Heart left ventricle (tissue), 13 donors: Measurements from ENCODE around the gene PSMB10.

Source experiments
- CTCF ChIP-seq, 12 donors: fragments of 200-600 bp; sonication (generic) in 4 of 12; IDR thresholded peaks; one replicate each; pipeline versions ENCODE4 v1.5.0 to v1.8.0; 2018 to 2022; ENCODE audit warnings: antibody characterized with exemption in 12 of 12, mild to moderate bottlenecking in 5 of 12
- POLR2A ChIP-seq, 2 donors: fragments of 450-650 bp; IDR thresholded peaks; one replicate each; pipeline ENCODE4 v1.6.1; 2017; ENCODE audit warnings: antibody characterized with exemption in 2 of 2, mild to moderate bottlenecking in 2 of 2, moderate library complexity in 2 of 2
- donor health status: ischemic (EF 13 %, LVEDD 7.1; RV severe dilation, severe dysfunction).
- donor health status: DM: no; HTN: yes; CAD: no.
- donor health status: DM: no; HTN: no; CAD: no.
- donor health status: ischemic (EF 25% LVEDD 6.9; RV normal size, moderate dysfunction).
- donor health status: ischemic (EF 25% LVEDD 5.7; RV mildly dilated, moderate dysfunction).
- donor health status: ischemic (EF 35%, LVEDD 5.7; RV mildly dilated, moderate dysfunction).
- donor health status: nonischemic (EF 11% LVEDD 7.7; RV severe dilation, severe dysfunction).
- donor health status: DM: yes; HTN: yes; CAD: no.
- donor health status: PGD.
- donor health status: ischemic (EF 29% LVEDD 5.4; RV normal size, mild dysfunction).
- donor health status: nonischemic (EF 23%, LVEDD 6.1; RV moderate dilation, normal function).

GRCh38 chr16:67939507-67940445 is 3.1 kb upstream of the PSMB10 start:
- TF ChIP-seq CTCF (IDR thresholded peaks at IDR 0.05), result no peak
- TF ChIP-seq POLR2A (IDR thresholded peaks at IDR 0.05), result no peak
